GM12891 (cell line): ENCODE data around the gene ZNF490.
"Not testable (repeated sequence)": the region's sequence is repeated elsewhere in the genome, so short reads cannot be mapped to it uniquely, and the experiment has no call there.

Experiments used
- DNase-seq: peaks from one replicate; pipeline ENCODE4 v3.0.0; 2011; ENCODE audit warnings: low spot score; ENCODE audit not compliant: insufficient read length
- FAIRE-seq: peaks from 2 replicates; lab custom pipeline; 2011; peaks lifted over from hg19 to GRCh38; lab: Jason Lieb, UNC
- PAX5 ChIP-seq: IDR thresholded peaks from 2 replicates; pipeline ENCODE4 v1.6.1; 2011; ENCODE audit warnings: low read length, moderate library complexity, mild to moderate bottlenecking; ENCODE audit not compliant: insufficient read depth, severe bottlenecking
- POLR2A ChIP-seq: IDR thresholded peaks from 2 replicates; pipeline ENCODE4 v1.6.1; 2011; ENCODE audit warnings: low read depth, low read length, control low read depth
- POLR2AphosphoS5 ChIP-seq: IDR thresholded peaks from 2 replicates; pipeline ENCODE4 v1.6.1; 2011; ENCODE audit warnings: low read depth, low read length, control low read depth
- POU2F2 ChIP-seq: IDR thresholded peaks from 2 replicates; pipeline ENCODE4 v1.6.1; 2011; ENCODE audit warnings: low read depth, mild to moderate bottlenecking, control low read depth, low read length, moderate library complexity
- SPI1 ChIP-seq: IDR thresholded peaks from 2 replicates; pipeline ENCODE4 v1.6.1; 2011; ENCODE audit warnings: low read depth, low read length, control low read depth
- TAF1 ChIP-seq: IDR thresholded peaks from 2 replicates; pipeline ENCODE4 v1.6.1; 2011; ENCODE audit warnings: low read depth, low read length, control low read depth

The ZNF490 gene

DNA sequence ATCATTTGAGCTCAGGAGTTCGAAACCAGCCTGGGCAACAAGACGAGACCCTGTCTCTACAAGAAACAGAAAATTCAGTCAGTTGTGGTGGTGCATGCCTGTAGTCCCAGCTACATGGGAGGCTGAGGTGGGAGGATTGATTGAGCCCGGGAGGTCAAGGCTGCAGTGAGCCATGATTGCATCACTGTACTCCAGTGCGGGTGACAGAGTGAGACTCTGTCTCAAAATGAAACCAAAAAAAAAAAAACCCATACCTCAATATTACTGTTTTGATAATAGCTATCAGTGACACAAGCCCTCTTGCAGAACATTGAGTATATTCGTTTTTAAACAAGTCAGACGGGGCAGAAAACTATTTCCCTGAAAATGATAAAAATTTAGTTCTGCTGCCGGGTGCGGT is 16.3 kb upstream of the ZNF490 start:
- FAIRE-seq, result no peak
- TF ChIP-seq SPI1, result no peak
- no peak for TF ChIP-seq PAX5
- no peak for TF ChIP-seq TAF1
- no peak for TF ChIP-seq POLR2A

DNA sequence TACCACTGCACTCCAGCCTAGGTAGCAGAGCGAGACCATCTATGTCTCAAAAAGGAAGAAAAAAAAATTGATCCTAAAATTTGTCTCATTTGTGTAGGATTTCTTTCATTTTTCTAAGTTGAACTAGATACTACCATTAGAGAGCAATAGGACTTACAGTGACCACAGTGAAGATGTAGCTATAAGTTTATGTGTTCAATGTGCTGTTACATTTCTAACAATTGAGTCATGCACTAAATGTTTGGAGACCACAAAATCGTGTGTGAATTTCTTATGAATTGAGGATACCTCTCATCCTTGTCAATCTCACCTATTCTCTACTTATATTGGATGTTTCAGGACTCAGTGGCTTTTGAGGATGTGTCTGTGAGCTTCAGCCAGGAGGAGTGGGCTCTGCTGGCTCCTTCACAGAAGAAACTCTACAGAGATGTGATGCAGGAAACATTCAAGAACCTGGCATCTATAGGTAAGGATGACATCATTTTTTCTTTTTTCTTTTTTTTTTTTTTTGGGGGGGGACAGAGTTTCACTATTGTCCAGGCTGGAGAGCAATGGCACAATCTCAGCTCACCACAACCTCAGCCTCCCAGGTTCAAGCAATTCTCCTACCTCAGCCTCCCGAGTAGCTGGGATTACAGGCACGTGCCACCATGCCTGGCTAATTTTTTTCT is 12.9 kb upstream of the ZNF490 start:
- DNase-seq (no peak), FAIRE-seq (no peak)
- TF ChIP-seq POLR2AphosphoS5 (no peak), PAX5 (no peak), POU2F2 (no peak), POLR2A (no peak), TAF1 (no peak), SPI1 (no peak)

More for the DNA sequence above, 16.3 kb upstream of the ZNF490 start:
- DNase-seq, result no peak

DNA sequence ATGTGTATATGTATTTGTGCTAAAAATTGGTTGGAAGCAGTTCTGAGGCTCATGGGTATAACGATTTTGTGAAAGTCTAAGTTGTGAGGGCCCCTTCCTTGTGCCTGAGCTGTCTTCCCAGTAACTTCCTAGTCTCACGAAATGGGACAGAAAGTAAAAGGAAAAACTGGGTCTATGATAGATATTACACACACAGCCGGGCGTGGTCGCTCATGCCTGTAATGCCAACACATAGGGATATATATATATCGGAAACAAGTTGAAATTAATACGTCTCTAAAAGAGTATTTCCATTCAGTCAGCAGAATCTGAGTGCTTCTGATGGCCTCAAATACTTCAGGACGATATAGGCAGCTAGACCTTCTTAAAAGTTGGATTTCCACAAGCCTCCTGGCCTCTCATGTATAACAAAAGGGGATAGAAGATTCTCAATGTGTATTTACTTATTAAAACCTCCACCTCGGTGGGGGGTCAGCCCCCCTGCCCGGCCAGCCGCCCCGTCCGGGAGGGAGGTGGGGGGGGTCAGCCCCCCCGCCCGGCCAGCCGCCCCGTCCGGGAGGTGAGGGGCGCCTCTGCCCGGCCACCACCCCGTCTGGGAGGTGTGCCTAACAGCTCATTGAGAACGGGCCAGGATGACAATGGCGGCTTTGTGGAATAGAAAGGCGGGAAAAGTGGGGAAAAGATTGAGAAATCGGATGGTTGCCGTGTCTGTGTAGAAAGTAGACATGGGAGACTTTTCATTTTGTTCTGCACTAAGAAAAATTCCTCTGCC is 10.8 kb upstream of the ZNF490 start:
- FAIRE-seq, DNase-seq: not testable (repeated sequence)

DNA sequence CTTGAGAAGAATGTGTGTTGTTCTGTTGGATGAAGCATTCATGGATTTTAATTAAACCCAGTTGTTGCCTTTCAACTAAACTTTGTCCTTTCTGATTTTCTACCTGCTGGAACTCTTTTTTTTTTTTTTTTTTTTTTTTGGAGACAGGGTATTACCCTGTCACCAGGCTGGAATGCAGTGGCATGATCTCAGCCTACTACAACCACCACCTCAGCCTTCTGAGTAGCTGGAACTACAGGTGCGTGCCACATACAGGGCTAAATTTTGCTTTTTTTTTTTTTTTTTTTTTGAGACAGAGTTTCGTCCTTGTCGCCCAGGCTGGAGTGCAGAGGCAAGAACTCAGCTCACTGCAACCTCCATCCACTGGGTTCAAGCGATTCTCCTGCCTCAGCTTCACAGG is 7.0 kb upstream of the ZNF490 start:
- FAIRE-seq (no peak), DNase-seq (no peak)
- TF ChIP-seq POLR2A (no peak), PAX5 (no peak), SPI1 (no peak), TAF1 (no peak), POLR2AphosphoS5 (no peak), POU2F2 (no peak)

DNA sequence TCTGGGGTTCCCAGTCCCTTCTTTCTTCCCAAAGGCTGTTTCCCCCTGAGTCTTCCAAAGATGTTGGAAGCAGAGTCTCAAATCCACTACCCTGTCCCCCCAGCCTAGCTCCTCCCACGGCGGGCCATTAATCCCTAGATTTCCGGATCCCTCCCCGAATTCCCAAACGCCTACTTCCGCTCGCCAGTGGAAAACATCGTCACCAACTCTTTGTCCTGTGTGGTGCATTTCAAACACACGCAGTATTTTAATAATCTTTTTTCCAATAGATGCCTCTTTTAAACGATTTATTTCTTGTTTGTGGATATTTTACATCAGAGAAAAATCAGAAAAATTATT is 717 bp upstream of the ZNF490 start:
- FAIRE-seq, result no peak
- no peak for TF ChIP-seq SPI1
- no peak for TF ChIP-seq PAX5
- TF ChIP-seq POU2F2, result no peak
- TF ChIP-seq TAF1, result no peak
- TF ChIP-seq POLR2AphosphoS5, result no peak
- no peak for TF ChIP-seq POLR2A
- no peak for DNase-seq

DNA sequence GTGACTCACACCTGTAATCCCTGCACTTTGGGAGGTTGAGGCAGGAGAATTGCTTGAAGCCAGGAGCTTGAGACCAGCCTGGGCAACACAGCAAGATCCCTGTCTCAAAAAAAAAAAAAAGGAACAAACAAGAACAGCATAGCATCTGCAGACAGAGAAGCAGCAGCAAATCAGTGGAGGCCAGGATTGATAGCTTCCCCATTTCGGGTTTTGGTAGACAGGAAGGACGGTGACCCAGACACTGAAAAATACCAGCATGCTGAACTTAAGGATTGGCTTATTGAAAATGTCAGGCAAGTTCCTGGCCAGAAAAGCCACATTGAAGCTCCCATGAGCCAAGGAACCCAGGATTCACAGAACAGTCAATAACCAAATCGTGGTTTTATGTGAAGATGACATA is 3.0 kb downstream of the ZNF490 start:
- no peak for DNase-seq
- TF ChIP-seq TAF1 (no peak), POU2F2 (no peak), SPI1 (no peak), POLR2A (no peak), PAX5 (no peak), POLR2AphosphoS5 (no peak)
- no peak for FAIRE-seq

GRCh38 chr19:12606796-12607195 is 3.8 kb downstream of the ZNF490 start:
- no peak for FAIRE-seq

DNA sequence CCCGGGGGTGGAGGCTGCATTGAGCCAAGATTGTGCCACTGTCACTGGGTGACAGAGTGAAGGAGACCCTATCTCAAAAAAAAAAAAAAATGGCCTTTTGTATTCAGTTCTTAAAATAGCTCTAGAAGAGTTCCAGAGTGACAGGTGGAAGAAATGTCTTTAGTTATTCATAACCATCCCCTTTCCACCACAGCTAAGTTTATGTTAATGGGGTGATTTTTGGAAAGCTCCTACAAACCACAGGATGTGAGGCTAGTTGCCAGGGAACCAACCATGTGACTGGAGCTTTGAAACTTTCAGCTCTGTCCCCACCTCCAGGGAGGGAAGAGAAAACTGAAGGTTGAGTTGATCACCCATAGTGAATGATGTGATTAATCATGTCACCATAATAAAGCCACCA is 6.9 kb downstream of the ZNF490 start:
- no peak for TF ChIP-seq POLR2A
- peak; percentile 86; the same call in 1 of the 2 replicates for TF ChIP-seq POU2F2
- peak; percentile 85 for FAIRE-seq
- peak; percentile 41 for DNase-seq

More at GRCh38 chr19:12606796-12607195, 3.8 kb downstream of the ZNF490 start:
- TF ChIP-seq POU2F2, result no peak
- TF ChIP-seq TAF1, result no peak
- TF ChIP-seq POLR2A, result no peak
- no peak for TF ChIP-seq PAX5
- no peak for TF ChIP-seq POLR2AphosphoS5
- TF ChIP-seq SPI1, result no peak
- no peak for DNase-seq

- no peak for TF ChIP-seq TAF1
- no peak for TF ChIP-seq POLR2A
- no peak for TF ChIP-seq POLR2AphosphoS5
- TF ChIP-seq SPI1, result no peak
- no peak for TF ChIP-seq PAX5
- no peak for TF ChIP-seq POU2F2
- no peak for FAIRE-seq
- no peak for DNase-seq
Measured at GRCh38 chr19:12597594-12597993, 13.0 kb downstream of the ZNF490 start.

DNA sequence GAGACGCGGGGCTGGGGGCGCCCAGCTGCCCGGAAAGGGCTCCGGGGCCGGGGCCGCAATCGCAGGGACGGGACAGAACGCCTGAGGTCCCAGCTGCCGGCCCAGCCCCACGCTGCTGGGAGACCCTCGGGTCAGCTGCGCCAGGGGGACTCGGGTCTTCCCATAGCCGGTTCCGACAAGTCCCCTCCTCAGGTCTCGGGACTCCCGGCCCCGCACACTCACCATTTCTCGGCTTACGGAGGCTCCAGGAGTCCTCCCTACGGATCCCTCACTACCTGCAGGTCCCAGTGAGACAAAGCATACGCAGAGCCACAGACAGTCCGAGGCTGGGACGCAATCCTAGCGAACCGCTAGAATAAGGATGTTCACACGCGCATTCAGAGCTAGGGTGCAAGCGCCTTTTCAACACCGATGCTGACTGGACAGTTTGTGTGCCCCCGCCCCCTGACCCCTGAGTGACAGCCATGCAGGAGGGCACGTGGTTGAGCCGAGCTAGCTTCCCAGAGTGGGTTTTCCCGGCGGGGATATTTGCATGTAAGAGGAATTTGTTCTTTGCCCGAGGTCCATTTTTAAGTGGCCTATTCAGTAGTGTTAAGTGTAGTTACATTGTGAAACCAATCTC is 13.6 kb downstream of the ZNF490 start:
- TF ChIP-seq SPI1 (no peak), POU2F2 (no peak), POLR2AphosphoS5 (no peak)
- FAIRE-seq (no peak), DNase-seq (no peak)
